ENCODE data around the gene SDK2. TPM values are rescaled to one million over a fixed set of nuclear protein-coding genes. Genes with fewer than 3 reads are reported as not detected.

SDK2 gene
- total RNA-seq, 1 donor from 2014 or later, result 31.2 TPM

DNA sequence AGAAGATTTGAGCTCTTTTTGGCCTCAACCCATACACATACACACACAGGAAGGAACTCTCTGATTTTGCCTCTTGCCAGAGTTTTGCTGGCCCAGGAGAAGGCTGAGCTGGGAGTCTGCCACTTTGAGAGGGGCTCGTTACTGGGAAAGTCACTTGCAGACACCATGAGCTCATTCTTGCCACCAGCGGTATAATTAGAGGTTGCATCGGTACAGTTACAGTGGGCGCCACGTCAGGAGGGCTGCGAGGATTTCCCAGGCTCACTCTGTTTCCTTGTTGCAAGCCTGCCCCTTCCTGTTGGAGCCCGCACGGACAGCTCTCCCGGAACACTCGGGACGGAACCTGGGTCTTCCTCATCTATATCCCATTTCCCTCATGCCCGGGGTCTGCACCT is 3.1 kb upstream of the SDK2 start:
- no peak for DNase-seq (ENCODE audit: low read depth, low spot score)
- Mint-ChIP-seq H3K27me3 (ENCODE audit: low read depth) (peaks cover 10% of the 10 kb centered on the region), H3K4me3 (peak overlapping the region; percentile 65), H3K27ac (ENCODE audit: unreplicated experiment) (peak overlapping the region; percentile 81), H3K36me3 (ENCODE audit: low read depth) (no peaks in the 10 kb centered on the region), H3K9me3 (no peaks in the 10 kb centered on the region), H3K4me1 (peaks cover 25% of the 10 kb centered on the region)
- TF ChIP-seq CTCF (conservative IDR thresholded peaks at IDR 0.05), result no peak

DNA sequence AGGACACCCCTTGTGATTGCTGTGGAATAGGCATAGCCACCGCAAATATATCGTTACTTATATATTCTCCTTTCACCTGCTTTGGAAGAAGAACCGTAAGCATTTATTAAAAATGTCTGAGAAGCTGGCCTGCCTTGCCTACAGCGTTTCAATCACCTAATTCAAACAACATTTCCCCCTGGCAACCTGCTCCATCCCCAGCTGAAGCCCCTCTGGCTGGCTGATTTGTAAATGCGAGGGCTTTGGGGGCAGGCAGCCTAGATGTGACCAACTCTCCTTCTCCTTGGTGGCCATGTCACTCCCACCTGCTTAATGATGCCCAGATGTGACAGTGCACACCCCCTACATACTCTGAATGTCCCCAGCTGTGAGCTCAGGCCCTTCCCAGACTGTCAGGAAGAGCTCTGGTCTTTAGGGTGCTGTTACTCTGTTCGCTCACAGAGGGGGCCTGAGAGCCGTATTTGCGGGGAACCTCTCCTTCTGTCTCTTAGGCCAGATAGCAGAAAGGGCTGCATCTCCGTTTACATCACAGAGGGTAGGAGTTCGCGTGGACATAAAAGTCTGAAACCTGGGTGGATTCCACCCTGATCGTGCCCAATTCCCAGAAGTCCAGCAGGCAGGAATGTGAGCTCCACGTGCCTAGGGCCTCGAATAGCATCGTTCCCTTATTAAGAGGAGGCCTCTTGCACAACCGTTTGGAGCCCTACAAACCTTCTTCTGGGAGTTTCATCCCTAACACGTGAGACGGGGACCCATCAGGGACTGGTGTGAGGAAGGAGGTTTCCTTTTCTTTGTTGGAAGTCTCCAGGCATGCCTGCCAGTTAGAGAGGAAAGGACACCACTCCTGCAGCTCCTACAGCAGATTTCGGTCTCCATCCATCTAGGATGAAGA is 2.4 kb upstream of the SDK2 start:
- peaks cover 10% of the 10 kb centered on the region for H3K27me3 Mint-ChIP-seq (ENCODE audit: low read depth)
- H3K36me3 Mint-ChIP-seq (ENCODE audit: low read depth), result no peaks in the 10 kb centered on the region
- DNase-seq (ENCODE audit: low read depth, low spot score), result peak; percentile 34
- H3K9me3 Mint-ChIP-seq, result no peaks in the 10 kb centered on the region
- peaks cover 31% of the 10 kb centered on the region for H3K4me1 Mint-ChIP-seq
- peak overlapping the region; percentile 92 for H3K4me3 Mint-ChIP-seq
- peak; percentile 45 for TF ChIP-seq CTCF (conservative IDR thresholded peaks at IDR 0.05)
- H3K27ac Mint-ChIP-seq (ENCODE audit: unreplicated experiment), result no peak overlapping the region

GRCh38 chr17:73645050-73645871 is 1.0 kb upstream of the SDK2 start:
- Mint-ChIP-seq H3K9me3 (no peaks in the 10 kb centered on the region), H3K27ac (ENCODE audit: unreplicated experiment) (peak overlapping the region; percentile 81), H3K4me1 (peaks cover 43% of the 10 kb centered on the region), H3K4me3 (peak overlapping the region; percentile 92), H3K27me3 (ENCODE audit: low read depth) (peaks cover 10% of the 10 kb centered on the region), H3K36me3 (ENCODE audit: low read depth) (no peaks in the 10 kb centered on the region)
- DNase-seq (ENCODE audit: low read depth, low spot score), result peak; percentile 66
- TF ChIP-seq CTCF (conservative IDR thresholded peaks at IDR 0.05), result peak; percentile 44

DNA sequence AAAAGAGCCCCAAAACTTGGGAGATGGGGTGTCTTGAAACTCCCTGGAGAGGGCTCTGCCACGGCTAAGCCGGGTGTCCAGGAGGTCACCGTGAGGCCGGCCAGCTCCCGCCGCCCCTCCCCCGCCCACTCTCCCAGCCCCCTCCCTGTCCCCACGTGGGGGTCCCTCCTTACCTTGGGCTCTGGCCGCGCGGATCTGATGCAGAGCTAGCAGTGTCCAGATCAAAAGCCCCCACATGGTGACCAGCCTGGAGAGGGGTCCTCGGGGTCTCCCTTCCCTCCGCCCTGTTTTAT is 447 bp downstream of the SDK2 start:
- TF ChIP-seq CTCF (conservative IDR thresholded peaks at IDR 0.05), result no peak
- DNase-seq (ENCODE audit: low read depth, low spot score), result peak; percentile 48
- H3K27me3 Mint-ChIP-seq (ENCODE audit: low read depth), result peaks cover 7% of the 10 kb centered on the region
- peak overlapping the region; percentile 97 for H3K4me3 Mint-ChIP-seq
- peaks cover 48% of the 10 kb centered on the region for H3K4me1 Mint-ChIP-seq
- H3K36me3 Mint-ChIP-seq (ENCODE audit: low read depth), result no peaks in the 10 kb centered on the region
- H3K27ac Mint-ChIP-seq (ENCODE audit: unreplicated experiment), result peak overlapping the region; percentile 47
- H3K9me3 Mint-ChIP-seq, result no peaks in the 10 kb centered on the region

- Mint-ChIP-seq H3K27ac (ENCODE audit: unreplicated experiment) (peak overlapping the region; percentile 67), H3K27me3 (ENCODE audit: low read depth) (peaks cover 7% of the 10 kb centered on the region), H3K9me3 (no peaks in the 10 kb centered on the region)
These were observed 1.0 kb downstream of the SDK2 start for GRCh38 chr17:73643001-73643851.

More at GRCh38 chr17:73643001-73643851, 1.0 kb downstream of the SDK2 start:
- peaks cover 51% of the 10 kb centered on the region for H3K4me1 Mint-ChIP-seq
- peak; percentile 40 for TF ChIP-seq CTCF (conservative IDR thresholded peaks at IDR 0.05)
- no peaks in the 10 kb centered on the region for H3K36me3 Mint-ChIP-seq (ENCODE audit: low read depth)
- H3K4me3 Mint-ChIP-seq, result peak overlapping the region; percentile 97
- DNase-seq (ENCODE audit: low read depth, low spot score), result peak; percentile 41
